NCI-H510A (cell line): Measurements from ENCODE around the gene GPN2.

Source experiments
- DNase-seq: peaks from one replicate; lab custom pipeline; 2025; lab: John Stamatoyannopoulos, UW

GPN2 gene

GRCh38 chr1:26831546-26832248, 58.4 kb downstream of the GPN2 start:
- peak; percentile 43 for DNase-seq

GRCh38 chr1:26831059-26831458, 59.0 kb downstream of the GPN2 start:
- DNase-seq: no peak

DNA sequence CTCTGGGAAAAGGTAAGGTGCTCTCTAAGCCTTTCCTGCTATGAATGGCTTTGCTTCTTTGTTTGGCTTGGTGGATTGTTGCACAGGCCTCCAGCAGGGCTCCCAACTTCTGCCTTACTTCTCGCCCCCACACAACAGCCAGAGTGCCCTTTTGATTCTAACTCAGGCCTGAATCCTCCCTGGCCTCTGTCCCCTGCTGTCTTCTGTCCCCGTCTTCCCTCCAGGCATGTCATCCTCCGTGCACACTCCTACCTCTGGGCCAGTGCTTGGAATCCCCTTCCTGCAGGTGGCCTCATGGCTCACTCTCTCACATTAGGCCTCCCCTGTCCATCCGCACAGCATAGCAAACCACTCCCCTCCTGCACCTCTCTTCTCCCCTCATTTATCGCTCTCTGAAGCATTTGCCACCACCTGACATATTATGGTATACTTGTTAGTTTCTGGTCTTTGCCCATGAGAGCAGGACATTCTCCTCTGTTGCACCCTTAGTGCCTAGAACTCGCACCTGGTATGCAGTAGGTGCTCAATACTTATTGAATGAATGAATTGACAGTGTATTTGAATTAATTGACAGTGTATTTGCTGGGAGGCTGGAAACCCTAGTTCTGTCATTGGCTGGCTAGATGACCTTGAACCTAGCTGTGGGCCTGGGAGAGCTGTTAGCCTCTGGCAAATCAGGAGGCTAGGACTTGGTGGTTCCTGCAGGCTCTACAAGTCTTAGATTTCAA, 60.7 kb downstream of the GPN2 start:
- no peak for DNase-seq

- DNase-seq: no peak
These were observed 61.6 kb downstream of the GPN2 start for GRCh38 chr1:26828411-26828991.

DNA sequence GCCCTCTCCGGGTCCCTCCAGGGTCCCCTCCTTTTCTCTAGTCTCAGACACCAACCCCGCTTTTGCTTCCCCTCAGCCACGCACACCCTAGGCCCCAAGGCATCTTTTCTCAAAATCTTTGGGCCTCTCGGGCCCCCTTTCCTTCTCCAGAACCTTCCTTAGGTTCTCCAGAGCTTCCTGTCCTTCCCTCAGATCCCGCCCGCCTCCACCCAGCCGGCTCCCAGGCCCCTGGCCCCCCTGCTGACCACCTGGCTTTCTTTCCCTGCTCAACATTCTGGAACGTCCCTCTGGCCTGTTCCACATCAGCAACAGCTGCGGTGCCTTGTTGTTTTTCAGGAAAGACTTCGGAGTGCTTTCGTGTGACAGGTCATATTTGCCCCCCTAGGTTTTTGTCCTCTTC, 62.4 kb downstream of the GPN2 start:
- no peak for DNase-seq

DNA sequence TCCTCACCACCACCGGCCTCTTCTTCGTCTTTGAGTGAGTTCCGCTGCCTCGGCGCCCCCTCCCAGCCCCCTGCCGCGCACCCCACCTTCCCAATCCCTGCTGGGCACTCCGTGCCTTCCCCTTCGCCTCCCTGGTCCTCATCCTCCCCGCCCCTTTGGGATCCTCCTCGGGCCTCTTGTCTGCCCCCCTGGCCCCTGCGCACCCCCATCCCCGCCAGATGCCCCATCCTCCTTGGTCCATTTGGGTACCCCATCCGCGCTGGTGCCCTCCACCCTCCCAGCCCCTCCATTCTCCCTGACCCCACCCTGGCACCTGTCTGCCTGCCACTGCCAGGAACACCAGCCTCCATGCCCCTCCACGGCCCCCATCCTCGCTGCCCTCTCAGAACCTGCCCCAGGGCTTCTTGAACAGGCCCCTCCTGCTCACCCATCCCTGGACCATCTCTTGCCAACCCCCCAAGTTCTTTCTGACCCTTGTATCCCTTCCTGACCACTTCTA, 62.9 kb downstream of the GPN2 start:
- DNase-seq: no peak

- DNase-seq: no peak
These were observed 63.6 kb downstream of the GPN2 start, which contains the start of gene ZDHHC18 for GRCh38 chr1:26826261-26827105. Gene ZDHHC18 (plus strand): TSS chr1:26826688. CDS start chr1:26826805, 117 bp downstream.
